Erythroblast (primary cell): ENCODE results near the gene ISY1.
"Not testable (repeated sequence)": the region's sequence is repeated elsewhere in the genome, so short reads cannot be mapped to it uniquely, and the experiment has no call there.

Experiments used
- GATA1 ChIP-seq: IDR thresholded peaks from 2 replicates; pipeline ENCODE4 v1.6.1; 2011; ENCODE audit warnings: low read depth, mild to moderate bottlenecking, control low read depth, low read length, moderate library complexity
- POLR2A ChIP-seq: IDR thresholded peaks from 2 replicates; pipeline ENCODE4 v1.6.1; 2011; ENCODE audit warnings: mild to moderate bottlenecking, low read length

DNA sequence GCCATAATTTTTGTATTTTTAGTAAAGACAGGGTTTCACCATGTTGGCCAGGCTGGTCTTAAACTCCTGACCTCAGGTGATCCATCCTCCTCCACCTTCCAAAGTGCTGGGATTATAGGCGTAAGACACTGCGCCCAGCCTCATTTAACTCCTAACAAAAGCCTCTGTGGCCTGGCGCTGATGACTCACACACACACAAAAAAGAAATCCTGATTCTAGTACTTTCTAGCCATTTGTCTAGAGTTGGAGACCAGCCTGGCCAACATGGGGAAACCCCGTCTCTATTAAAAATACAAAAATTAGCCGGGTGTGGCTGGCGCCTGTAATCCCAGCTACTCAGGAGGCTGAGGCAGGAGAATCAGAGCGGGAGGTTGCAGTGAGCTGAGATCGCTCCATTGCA is 28.9 kb upstream of the ISY1 start:
- not testable (repeated sequence) for TF ChIP-seq POLR2A, GATA1
